ENCODE data around the gene AP2B1. TPM values are rescaled to one million over a fixed set of nuclear protein-coding genes. Genes with fewer than 3 reads are reported as not detected.

AP2B1 gene
- total and polyA plus RNA-seq, 9 of the 15 experiments (the other 6 are each of a cell fraction or from before 2014, with no cell fraction given): 60.1 to 287 (median 105) TPM

DNA sequence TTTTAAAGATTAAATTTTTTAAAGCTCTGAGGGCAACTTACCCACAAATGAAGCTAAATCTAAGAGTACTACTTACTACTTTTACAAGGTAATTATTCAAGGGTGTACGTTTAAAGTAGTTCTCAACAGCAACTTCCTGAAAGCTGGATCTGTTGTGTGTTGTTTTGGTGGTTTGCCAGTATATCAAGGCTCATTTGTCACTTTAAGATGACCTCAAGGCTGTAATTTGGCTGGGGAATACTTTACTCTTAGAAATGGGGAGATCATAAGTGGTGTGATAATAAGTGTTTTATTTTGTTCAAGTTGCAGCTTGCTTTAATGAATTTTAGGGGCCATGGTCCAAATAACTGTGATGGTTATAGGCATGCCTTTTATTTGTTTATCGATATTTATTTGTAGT lies 30.4 kb downstream of the AP2B1 start:
- Histone ChIP-seq H3K79me2 (ENCODE audit: control insufficient read depth, insufficient read depth, low read length) (peaks cover 52% of the 10 kb centered on the region), H3K9me3 (replicated peaks; ENCODE audit: control insufficient read depth, insufficient read depth, low read depth, low read length) (no peaks in the 10 kb centered on the region), H4K20me1 (replicated peaks; ENCODE audit: control insufficient read depth, insufficient read depth, low read length) (no peaks in the 10 kb centered on the region), H3K4me2 (ENCODE audit: insufficient read depth, low read length) (no peak overlapping the region), H3K36me3 (ENCODE audit: control insufficient read depth, insufficient read depth, low read length) (peaks cover 89% of the 10 kb centered on the region), H2AFZ (ENCODE audit: low read depth, low read length) (no peak overlapping the region), H3K27ac (ENCODE audit: extremely low read depth, low read depth, low read length) (no peak overlapping the region), H3K4me1 (replicated peaks in 1 of 2; ENCODE audit: control insufficient read depth in 2 of 2, insufficient read depth in 2 of 2, low read length in 2 of 2) (no peaks in the 10 kb centered on the region), H3K4me3 (no peak overlapping the region), H3K9ac (ENCODE audit: insufficient read depth in 1 of 2, low read depth in 2 of 2, low read length in 2 of 2) (no peak overlapping the region), H3K9me1 (ENCODE audit: control insufficient read depth, insufficient read depth, low read length) (no peaks in the 10 kb centered on the region), H3K27me3 (ENCODE audit: control insufficient read depth in 2 of 2, insufficient read depth in 2 of 2, low read length in 2 of 2) (no peaks in the 10 kb centered on the region)
- FAIRE-seq (no peak), DNase-seq (ENCODE audit: extremely low read depth in 1 of 4, low spot score in 3 of 4) (no peak), ATAC-seq (no peak)
- TF ChIP-seq NFIX (CRISPR knock-in tag; IDR thresholded peaks at IDR 0.05; ENCODE audit: low read depth) (no peak), ERF (CRISPR knock-in tag; IDR thresholded peaks at IDR 0.05) (no peak)
- TF ChIP-seq, protein P1, sequence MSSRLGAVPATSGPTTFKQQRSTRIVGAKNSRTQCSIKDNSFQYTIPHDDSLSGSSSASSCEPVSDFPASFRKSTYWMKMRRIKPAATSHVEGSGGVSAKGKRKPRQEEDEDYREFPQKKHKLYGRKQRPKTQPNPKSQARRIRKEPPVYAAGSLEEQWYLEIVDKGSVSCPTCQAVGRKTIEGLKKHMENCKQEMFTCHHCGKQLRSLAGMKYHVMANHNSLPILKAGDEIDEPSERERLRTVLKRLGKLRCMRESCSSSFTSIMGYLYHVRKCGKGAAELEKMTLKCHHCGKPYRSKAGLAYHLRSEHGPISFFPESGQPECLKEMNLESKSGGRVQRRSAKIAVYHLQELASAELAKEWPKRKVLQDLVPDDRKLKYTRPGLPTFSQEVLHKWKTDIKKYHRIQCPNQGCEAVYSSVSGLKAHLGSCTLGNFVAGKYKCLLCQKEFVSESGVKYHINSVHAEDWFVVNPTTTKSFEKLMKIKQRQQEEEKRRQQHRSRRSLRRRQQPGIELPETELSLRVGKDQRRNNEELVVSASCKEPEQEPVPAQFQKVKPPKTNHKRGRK (tag; IDR thresholded peaks at IDR 0.05): no peak
- in situ Hi-C loops (cut with MboI) (no loop called here), intact Hi-C loops (cut with micrococcal nuclease) (no loop called here)
- 87% methylated on average over 2 of the region's 2 CpGs for WGBS (ENCODE audit: insufficient coverage, low coverage, missing lambda C conversion rate)
- no TSS peak for BruUV-seq (replicated peaks)
- ChIA-PET POLR2A (interaction anchor here (1.2 to 2.3 kb wide), 3 partner anchors 10 to 28 kb away, joined by 5 to 9 read pairs (median 7); no protein-coding TSS in a partner anchor), CTCF (ENCODE audit: low intra/inter-chr PET ratio) (interaction anchor here (0.5 kb wide), 1 partner anchor 57 kb away, joined by 4 read pairs; the partner anchor contains the start of gene SLFN14)

DNA sequence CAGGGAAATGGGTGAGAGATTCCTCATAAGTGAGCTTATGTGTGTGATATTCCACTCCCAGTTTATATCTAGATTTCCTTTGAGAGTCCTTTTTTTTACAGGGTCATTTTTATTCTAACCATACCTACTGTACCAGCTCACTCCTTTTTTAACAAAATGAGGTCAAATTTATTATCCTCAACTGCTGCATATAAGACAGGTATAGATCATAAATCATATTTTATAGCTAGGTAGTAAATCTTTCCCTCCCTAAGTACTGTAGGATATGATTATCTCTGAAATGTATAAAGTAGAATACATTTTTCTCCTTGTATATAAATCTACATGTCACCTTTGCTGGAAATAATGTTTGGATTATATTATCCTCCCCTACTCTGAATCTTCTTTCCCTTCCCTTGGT lies 31.5 kb downstream of the AP2B1 start:
- DNase-seq (ENCODE audit: extremely low read depth in 1 of 4, low spot score in 3 of 4) (no peak), ATAC-seq (no peak), FAIRE-seq (no peak)
- intact Hi-C loops (cut with micrococcal nuclease) (no loop called here), in situ Hi-C loops (cut with MboI) (no loop called here)
- POLR2A ChIA-PET: interaction anchor here (0.5 to 1.5 kb wide), 4 partner anchors 13 to 312 kb away, joined by 3 read pairs; partner anchors contain the start of gene RDM1
- TF ChIP-seq, protein P2, sequence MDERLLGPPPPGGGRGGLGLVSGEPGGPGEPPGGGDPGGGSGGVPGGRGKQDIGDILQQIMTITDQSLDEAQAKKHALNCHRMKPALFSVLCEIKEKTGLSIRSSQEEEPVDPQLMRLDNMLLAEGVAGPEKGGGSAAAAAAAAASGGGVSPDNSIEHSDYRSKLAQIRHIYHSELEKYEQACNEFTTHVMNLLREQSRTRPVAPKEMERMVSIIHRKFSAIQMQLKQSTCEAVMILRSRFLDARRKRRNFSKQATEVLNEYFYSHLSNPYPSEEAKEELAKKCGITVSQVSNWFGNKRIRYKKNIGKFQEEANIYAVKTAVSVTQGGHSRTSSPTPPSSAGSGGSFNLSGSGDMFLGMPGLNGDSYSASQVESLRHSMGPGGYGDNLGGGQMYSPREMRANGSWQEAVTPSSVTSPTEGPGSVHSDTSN (CRISPR knock-in tag; IDR thresholded peaks at IDR 0.05; ENCODE audit: low read depth): no peak
- TF ChIP-seq, protein P2 (tag; conservative IDR thresholded peaks at IDR 0.05; ENCODE audit: low read depth): 0 out of 2 replicates have a peak, but pooled peaks have one; percentile 35
- no peak for TF ChIP-seq PURB (CRISPR knock-in tag; IDR thresholded peaks at IDR 0.05; ENCODE audit: low read depth)
- TF ChIP-seq MYC (IDR thresholded peaks at IDR 0.05; ENCODE audit: low read depth, low read length): no peak
- TF ChIP-seq MYC (CRISPR knock-in tag; IDR thresholded peaks at IDR 0.05; ENCODE audit: borderline replicate concordance, low read depth): no peak
- TF ChIP-seq IRF2 (CRISPR knock-in tag; IDR thresholded peaks at IDR 0.05): no peak
- TF ChIP-seq MEIS2 (IDR thresholded peaks at IDR 0.05; ENCODE audit: partially characterized antibody): peak; percentile 15
- Histone ChIP-seq H3K36me3 (ENCODE audit: control insufficient read depth, insufficient read depth, low read length) (peaks cover 87% of the 10 kb centered on the region), H3K9me3 (replicated peaks; ENCODE audit: control insufficient read depth, insufficient read depth, low read depth, low read length) (no peaks in the 10 kb centered on the region), H3K4me2 (ENCODE audit: insufficient read depth, low read length) (no peak overlapping the region), H3K9ac (ENCODE audit: insufficient read depth in 1 of 2, low read depth in 2 of 2, low read length in 2 of 2) (no peak overlapping the region), H2AFZ (ENCODE audit: low read depth, low read length) (no peak overlapping the region), H3K27me3 (ENCODE audit: control insufficient read depth in 2 of 2, insufficient read depth in 2 of 2, low read length in 2 of 2) (no peaks in the 10 kb centered on the region), H3K79me2 (ENCODE audit: control insufficient read depth, insufficient read depth, low read length) (peaks cover 41% of the 10 kb centered on the region), H3K9me1 (ENCODE audit: control insufficient read depth, insufficient read depth, low read length) (no peaks in the 10 kb centered on the region), H3K4me3 (no peak overlapping the region), H3K27ac (ENCODE audit: extremely low read depth, low read depth, low read length) (no peak overlapping the region), H4K20me1 (replicated peaks; ENCODE audit: control insufficient read depth, insufficient read depth, low read length) (no peaks in the 10 kb centered on the region), H3K4me1 (replicated peaks in 1 of 2; ENCODE audit: control insufficient read depth in 2 of 2, insufficient read depth in 2 of 2, low read length in 2 of 2) (no peaks in the 10 kb centered on the region)
- BruUV-seq (replicated peaks): no TSS peak
- CTCF ChIA-PET (ENCODE audit: low intra/inter-chr PET ratio): no interaction called here

Measured in K562 (cell line).